Glomerular visceral epithelial cell (primary cell): ENCODE measurements around the gene WASHC4.

Experiments used
- DNase-seq: peaks from one replicate; pipeline ENCODE4 v3.0.0-alpha.2; 2016; ENCODE audit errors: extremely low spot score

The WASHC4 gene

GRCh38 chr12:105107494-105108371 lies at the start of gene WASHC4:
Gene WASHC4 (plus strand): TSS chr12:105107731. CDS start chr12:105107801, 70 bp downstream.
- DNase-seq: peak; percentile 93

GRCh38 chr12:105060715-105061378 lies 46.7 kb upstream of the WASHC4 start:
- DNase-seq: no peak

GRCh38 chr12:105064564-105065178 lies 42.9 kb upstream of the WASHC4 start:
- DNase-seq: no peak

GRCh38 chr12:105067511-105068031 lies 40.0 kb upstream of the WASHC4 start:
- DNase-seq: no peak

GRCh38 chr12:105069936-105070702 lies 37.4 kb upstream of the WASHC4 start:
- DNase-seq: no peak

- no peak for DNase-seq
These were observed 35.5 kb upstream of the WASHC4 start for GRCh38 chr12:105071981-105072380.

GRCh38 chr12:105072888-105073488 lies 34.5 kb upstream of the WASHC4 start:
- no peak for DNase-seq

GRCh38 chr12:105076098-105076497 lies 31.4 kb upstream of the WASHC4 start:
- DNase-seq: no peak

GRCh38 chr12:105076913-105077312 lies 30.6 kb upstream of the WASHC4 start:
- DNase-seq: no peak

GRCh38 chr12:105077435-105077834 lies 30.1 kb upstream of the WASHC4 start:
- no peak for DNase-seq

- no peak for DNase-seq
These were observed 28.6 kb upstream of the WASHC4 start for GRCh38 chr12:105078712-105079570.

- DNase-seq: no peak
These were observed 24.5 kb upstream of the WASHC4 start for GRCh38 chr12:105083031-105083430.

GRCh38 chr12:105083551-105084105 lies 23.9 kb upstream of the WASHC4 start:
- peak; percentile 60 for DNase-seq

GRCh38 chr12:105084251-105085250 lies 23.0 kb upstream of the WASHC4 start, which contains the start of gene ALDH1L2:
Gene ALDH1L2 (minus strand): TSS chr12:105084458. CDS start chr12:105084436, 22 bp downstream.
- DNase-seq: peak; percentile 84

GRCh38 chr12:105085501-105085900 lies 22.0 kb upstream of the WASHC4 start:
- no peak for DNase-seq

GRCh38 chr12:105089817-105090216 lies 17.7 kb upstream of the WASHC4 start:
- no peak for DNase-seq

GRCh38 chr12:105090361-105090760 lies 17.2 kb upstream of the WASHC4 start:
- no peak for DNase-seq

GRCh38 chr12:105091476-105092206 lies 15.9 kb upstream of the WASHC4 start:
- DNase-seq: no peak
